A549 (cell line): ENCODE data around the gene PSMB5. TPM values are rescaled to one million over a fixed set of nuclear protein-coding genes. Genes with fewer than 3 reads are reported as not detected.

Experiments used
- ATAC-seq, 2 experiments: fragments of 200-7000 bp in 1 of 2; fragments of >200 bp in 1 of 2; cut with Nextera tagmentation in 1 of 2; cut with Tn5 transposase in 1 of 2; 3 replicates each; pipeline versions ENCODE4 v1.8.0 to v1.9.1; 2018 to 2020; ENCODE audit warnings: mild to moderate bottlenecking in 1 of 2, moderate library complexity in 1 of 2
- CTCF ChIA-PET: fragments of 300-600 bp; sonication (Branson Sonifier 250); formaldehyde crosslinking; extraction: SDS; loops from one replicate; lab custom pipeline; 2021; ENCODE audit warnings: antibody characterized with exemption, inconsistent platforms; lab: Yijun Ruan, JAX
- POLR2A ChIA-PET: fragments of 350-600 bp; formaldehyde crosslinking; extraction: SDS; loops from one replicate; lab custom pipeline; 2021; ENCODE audit warnings: antibody characterized with exemption, inconsistent platforms; lab: Yijun Ruan, JAX
- DNase-seq, 2 experiments: peaks; one replicate each; pipeline versions ENCODE4 v3.0.0 to v3.0.0-alpha.2; 2011 to 2016; ENCODE audit warnings: low read depth in 1 of 2, low spot score in 1 of 2
- FAIRE-seq: peaks from 2 replicates; lab custom pipeline; 2011; peaks lifted over from hg19 to GRCh38; lab: Jason Lieb, UNC
- H3K27ac ChIP-seq, 2 experiments: fragments of >200 bp; sonication (Bioruptor Twin); formaldehyde crosslinking; 3 replicates each; pipeline ENCODE4 v1.5.1; 2016 to 2017
- H3K4me1 ChIP-seq: fragments of >200 bp; sonication (Bioruptor Twin); formaldehyde crosslinking; 3 replicates; pipeline ENCODE4 v1.6.1; 2016
- H3K4me2 ChIP-seq: fragments of >200 bp; sonication (Bioruptor Twin); formaldehyde crosslinking; 3 replicates; pipeline ENCODE4 v1.6.1; 2016
- H3K4me3 ChIP-seq: fragments of >200 bp; sonication (Bioruptor Twin); formaldehyde crosslinking; 3 replicates; pipeline ENCODE4 v1.5.1; 2016
- H3K9me3 ChIP-seq: fragments of >200 bp; sonication (Bioruptor Twin); formaldehyde crosslinking; 3 replicates; pipeline ENCODE4 v1.6.1; 2016
- CBX2 ChIP-seq: fragments of 200-600 bp; sonication (generic); IDR thresholded peaks from 2 replicates; pipeline ENCODE4 v1.6.1; 2016; ENCODE audit warnings: low read depth, mild to moderate bottlenecking, borderline replicate concordance
- CEBPB ChIP-seq, 2 experiments: fragments of >200 bp in 1 of 2; sonication (Bioruptor Twin) in 1 of 2; formaldehyde crosslinking in 1 of 2; IDR thresholded peaks; 2 replicates each; pipeline ENCODE4 v1.6.1; 2012 to 2016
- ESRRA ChIP-seq: fragments of 150-350 bp; IDR thresholded peaks from 2 replicates; pipeline ENCODE4 v1.6.1; 2014; ENCODE audit warnings: mild to moderate bottlenecking, low read length, borderline replicate concordance
- FOSL2 ChIP-seq, 2 experiments: fragments of 450-650 bp in 1 of 2; fragments of >200 bp in 1 of 2; sonication (Bioruptor Twin) in 1 of 2; formaldehyde crosslinking; IDR thresholded peaks; 2 replicates each; pipeline versions ENCODE4 v1.5.0 to v1.6.1; 2016 to 2020; ENCODE audit warnings: mild to moderate bottlenecking in 1 of 2, moderate library complexity in 1 of 2
- FOXS1 ChIP-seq: fragments of 250-450 bp; sonication (Bioruptor Pico); IDR thresholded peaks from 2 replicates; pipeline ENCODE4 v1.5.0; 2020; ENCODE audit warnings: mild to moderate bottlenecking, moderate library complexity
- GATA3 ChIP-seq: IDR thresholded peaks from 2 replicates; pipeline ENCODE4 v1.6.1; 2012; ENCODE audit warnings: borderline replicate concordance
- HEYL ChIP-seq: fragments of 250-450 bp; sonication (Bioruptor Pico); IDR thresholded peaks from 2 replicates; pipeline ENCODE4 v1.8.0; 2021; ENCODE audit warnings: mild to moderate bottlenecking, moderate library complexity
- HOXB5 ChIP-seq: fragments of 250-450 bp; sonication (Bioruptor Pico); IDR thresholded peaks from 2 replicates; pipeline ENCODE4 v1.5.0; 2020; ENCODE audit warnings: mild to moderate bottlenecking, moderate library complexity
- KDM1A ChIP-seq: fragments of 200-600 bp; sonication (generic); IDR thresholded peaks from 2 replicates; pipeline ENCODE4 v1.6.1; 2016; ENCODE audit warnings: low read depth, mild to moderate bottlenecking
- MAFK ChIP-seq: fragments of 450-650 bp; IDR thresholded peaks from 2 replicates; pipeline ENCODE4 v1.6.1; 2014; ENCODE audit not compliant: partially characterized antibody
- MAX ChIP-seq: IDR thresholded peaks from 2 replicates; pipeline ENCODE4 v1.6.1; 2012
- PBX3 ChIP-seq: IDR thresholded peaks from 2 replicates; pipeline ENCODE4 v1.6.1; 2012
- RAD21 ChIP-seq, 2 experiments: fragments of >200 bp in 1 of 2; sonication (Bioruptor Twin) in 1 of 2; formaldehyde crosslinking in 1 of 2; IDR thresholded peaks in 1 of 2; conservative IDR thresholded peaks in 1 of 2; 2 replicates in 1 of 2; 3 replicates in 1 of 2; pipeline ENCODE4 v1.6.1; 2012 to 2018; ENCODE audit warnings: inconsistent platforms in 1 of 2
- RARB ChIP-seq: fragments of 250-450 bp; sonication (Bioruptor Pico); IDR thresholded peaks from 2 replicates; pipeline ENCODE4 v1.8.0; 2021; ENCODE audit warnings: mild to moderate bottlenecking, moderate library complexity
- RNF2 ChIP-seq: fragments of 200-600 bp; sonication (generic); IDR thresholded peaks from 2 replicates; pipeline ENCODE4 v1.6.1; 2016; ENCODE audit warnings: low read depth, mild to moderate bottlenecking, antibody characterized with exemption, moderate library complexity, borderline replicate concordance
- SREBF2 ChIP-seq: fragments of 450-650 bp; IDR thresholded peaks from 2 replicates; pipeline ENCODE4 v1.6.1; 2014; ENCODE audit warnings: mild to moderate bottlenecking, moderate library complexity
- TP53 ChIP-seq: fragments of 250-450 bp; sonication (Bioruptor Pico); IDR thresholded peaks from 2 replicates; pipeline ENCODE4 v1.5.0; 2021; ENCODE audit warnings: mild to moderate bottlenecking, moderate library complexity
- ZNF302 ChIP-seq: fragments of 250-450 bp; sonication (Bioruptor Pico); IDR thresholded peaks from 2 replicates; pipeline ENCODE4 v1.9.0; 2021; ENCODE audit warnings: inconsistent platforms, mild to moderate bottlenecking, moderate library complexity
- WGBS: methylation state at CpG from one replicate; pipeline ENCODE4 v1.1.6; 2017; ENCODE audit errors: missing lambda C conversion rate; 5-methylcytosine and 5-hydroxymethylcytosine counted together
- polyA plus RNA-seq, 4 experiments: library from polyadenylated mRNA; depleted of rRNA in 3 of 4; stranded (reverse); fragments of >200 nt; fragmentation: RNase III in 1 of 4; extraction: RNeasy Plus Mini Kit Qiagen cat#74134 plus additional on column Dnase treatment in 1 of 4; gene quantifications; 2 replicates in 3 of 4; 3 replicates in 1 of 4; pipeline ENCODE4 v1.2.3, GENCODE V29; 2011 to 2017

The PSMB5 gene
- polyA plus RNA-seq, 2 of the 4 experiments (the other 2 are of a cell fraction), result 283 to 365 TPM

GRCh38 chr14:23051141-23052057 is 16.7 kb upstream of the PSMB5 start:
- POLR2A ChIA-PET, result interaction anchor here (0.7 kb wide), 1 partner anchor 69 kb away, joined by 3 read pairs; the partner anchor contains the start of gene AJUBA
- no peak overlapping the region for H3K4me3 ChIP-seq
- DNase-seq, result no peak
- H3K9me3 ChIP-seq, result no peaks in the 10 kb centered on the region
- H3K4me1 ChIP-seq, result peaks cover 8% of the 10 kb centered on the region
- CTCF ChIA-PET, result interaction anchor here (0.5 to 33.8 kb wide), 7 partner anchors 10 to 127 kb away, joined by 3 to 1206 read pairs (median 5); partner anchors contain the start of gene AJUBA
- FAIRE-seq, result no peak
- TF ChIP-seq PBX3 (no peak), KDM1A (no peak), HEYL (CRISPR knock-in tag) (no peak), CEBPB (IDR thresholded peaks at IDR 0.05) (no peak), RAD21 (conservative IDR thresholded peaks at IDR 0.05 in 1 of 2, IDR thresholded peaks at IDR 0.05 in 1 of 2) (no peak), ZNF302 (CRISPR knock-in tag) (no peak), MAX (no peak), FOXS1 (CRISPR knock-in tag) (no peak), MAFK (no peak), ESRRA (no peak)
- H3K27ac ChIP-seq, result no peak overlapping the region
- WGBS, result 85% methylated on average over 5 of the region's 5 CpGs
- H3K4me2 ChIP-seq, result no peak overlapping the region
- ATAC-seq, result no peak

DNA sequence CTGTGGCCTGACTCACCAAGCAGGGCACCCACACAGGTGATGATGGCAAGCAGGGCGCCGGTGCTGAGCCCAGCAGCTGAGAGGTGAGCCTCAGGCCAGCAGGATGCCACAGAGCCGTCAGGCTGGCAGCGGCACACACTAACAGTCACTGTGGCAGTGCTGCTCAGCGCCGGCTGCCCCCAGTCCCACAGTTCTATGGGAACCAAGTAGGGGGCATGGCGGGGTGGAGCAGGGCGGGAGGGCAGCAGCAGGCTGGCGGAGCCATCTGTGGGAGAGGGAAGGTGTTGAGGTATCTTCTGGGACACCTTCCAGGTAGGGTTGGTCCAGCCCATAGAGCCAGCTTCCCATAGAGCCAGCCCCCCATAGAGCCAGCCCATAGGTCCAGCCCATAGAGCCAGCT is 14.3 kb upstream of the PSMB5 start:
- CTCF ChIA-PET, result interaction anchor here (0.9 to 33.8 kb wide), 4 partner anchors 10 to 119 kb away, joined by 3 to 1206 read pairs (median 30); partner anchors contain the start of genes AJUBA and CDH24
- no peak for DNase-seq
- FAIRE-seq, result no peak

DNA sequence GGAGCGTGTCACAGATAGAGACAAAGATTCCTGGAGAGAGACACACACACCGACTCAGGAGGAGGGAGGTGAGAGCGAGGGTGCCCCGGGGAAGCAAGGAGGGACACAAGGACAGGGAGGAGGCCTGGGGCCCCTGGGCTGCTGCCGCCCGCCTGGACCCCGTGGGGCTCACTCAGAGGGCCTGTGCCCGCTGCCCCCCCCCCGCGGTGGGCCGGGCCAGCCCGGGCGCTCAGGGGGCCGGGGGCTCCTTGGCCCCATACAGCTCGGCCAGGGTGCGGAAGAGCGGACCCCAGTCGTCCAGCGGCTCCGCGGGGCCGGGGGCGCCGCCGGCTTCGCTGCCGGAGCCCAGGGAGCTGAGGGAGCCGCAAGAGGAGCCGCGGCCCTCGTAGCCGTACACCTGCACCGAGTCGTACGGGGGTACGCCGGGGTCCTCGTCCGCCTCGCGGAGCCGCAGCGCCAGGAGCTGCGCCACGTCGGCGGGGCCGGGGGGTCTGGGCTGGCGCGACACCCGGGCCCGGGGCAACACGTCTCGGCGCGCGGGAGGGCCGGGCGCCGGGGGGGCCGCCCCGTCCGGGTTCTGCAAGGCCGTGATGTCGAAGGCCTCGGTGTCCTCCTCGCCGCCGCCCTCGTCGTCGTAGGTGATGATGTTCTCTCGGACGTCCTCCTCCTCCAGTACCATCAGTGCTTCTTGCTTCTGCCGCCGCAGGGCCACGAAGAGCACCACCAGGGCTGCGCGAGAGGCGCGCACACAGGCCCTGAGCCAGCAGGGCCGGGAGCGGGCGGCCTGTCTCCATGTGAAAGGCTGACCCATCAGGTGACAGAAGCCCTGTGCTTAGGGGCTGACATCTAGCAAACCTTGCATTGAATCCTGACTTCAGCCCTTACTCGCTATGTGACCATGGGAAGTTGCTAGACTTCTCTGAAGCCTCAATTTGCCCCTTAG is 13.3 kb upstream of the PSMB5 start:
- H3K9me3 ChIP-seq, result no peaks in the 10 kb centered on the region
- TF ChIP-seq FOSL2 (IDR thresholded peaks at IDR 0.05), result no peak
- TF ChIP-seq FOSL2 (CRISPR knock-in tag; IDR thresholded peaks at IDR 0.05), result no peak
- no peak for TF ChIP-seq SREBF2
- no peak for TF ChIP-seq RNF2
- no peak for TF ChIP-seq ZNF302 (CRISPR knock-in tag)
- TF ChIP-seq HOXB5 (CRISPR knock-in tag), result no peak
- TF ChIP-seq ESRRA, result no peak
- no peak for TF ChIP-seq GATA3
- POLR2A ChIA-PET, result no interaction called here
- 94% methylated on average over 63 of the region's 85 CpGs for WGBS
- H3K4me3 ChIP-seq, result no peak overlapping the region
- FAIRE-seq (no peak), DNase-seq (no peak), ATAC-seq (no peak)
- no peak overlapping the region for H3K27ac ChIP-seq
- CTCF ChIA-PET, result interaction anchor here (0.7 to 33.8 kb wide), 6 partner anchors 10 to 60 kb away, joined by 3 to 1206 read pairs (median 3); partner anchors contain the start of genes AJUBA and CDH24
- H3K4me1 ChIP-seq, result no peaks in the 10 kb centered on the region
- no peak overlapping the region for H3K4me2 ChIP-seq

More for the DNA sequence above, 14.3 kb upstream of the PSMB5 start:
- Histone ChIP-seq H3K27ac (no peak overlapping the region), H3K9me3 (no peaks in the 10 kb centered on the region), H3K4me1 (no peaks in the 10 kb centered on the region), H3K4me3 (no peak overlapping the region)
- no peak for TF ChIP-seq TP53 (CRISPR knock-in tag)
- TF ChIP-seq RNF2, result no peak
- no peak for TF ChIP-seq RARB
- no peak for TF ChIP-seq CBX2
- TF ChIP-seq, all 56 proteins: peak for 0
- ATAC-seq, result no peak
- WGBS, result 100% methylated on average over 4 of the region's 9 CpGs
- POLR2A ChIA-PET, result no interaction called here
- H3K4me2 ChIP-seq, result no peak overlapping the region
